HUDEP-2 (cell line): Measurements from ENCODE around the gene SEMA3A.
"Not testable (repeated sequence)": the region's sequence is repeated elsewhere in the genome, so short reads cannot be mapped to it uniquely, and the experiment has no call there.

Experiments used
- DNase-seq, 76 experiments: peaks; one replicate each; lab custom pipeline; 2025; ENCODE audit not compliant: unreplicated experiment in 76 of 76; lab: John Stamatoyannopoulos, UW

Gene SEMA3A

GRCh38 chr7:84157171-84157570 lies 37.4 kb downstream of the SEMA3A start:
- DNase-seq = no peak

GRCh38 chr7:84154991-84155781 lies 39.4 kb downstream of the SEMA3A start:
- no peak for DNase-seq

- no peak for DNase-seq
Observed at GRCh38 chr7:84152995-84153394, 41.6 kb downstream of the SEMA3A start.

- not testable (repeated sequence) for DNase-seq
Observed at GRCh38 chr7:84150370-84150769, 44.2 kb downstream of the SEMA3A start.

- no peak for DNase-seq
Observed at GRCh38 chr7:84149573-84149972, 45.0 kb downstream of the SEMA3A start.

DNA sequence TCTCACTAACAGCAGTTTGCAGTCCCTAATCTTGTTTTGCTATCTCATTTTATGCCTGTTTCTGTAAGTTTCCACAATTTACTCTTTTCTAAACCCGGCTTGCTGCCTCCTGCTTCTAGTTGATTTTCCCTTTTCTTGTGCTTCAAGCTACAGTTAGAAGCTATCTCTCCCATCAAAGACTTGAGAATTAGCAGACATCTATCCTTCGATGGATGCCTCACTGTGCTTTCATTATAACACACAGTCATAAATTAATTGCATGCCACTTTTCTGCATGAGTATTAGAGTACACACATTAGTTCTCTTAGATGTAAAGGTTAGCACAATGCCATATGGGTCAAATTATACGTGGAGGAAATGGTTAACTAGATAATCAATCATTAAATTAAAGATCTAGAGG lies 48.7 kb downstream of the SEMA3A start:
- DNase-seq = no peak

DNA sequence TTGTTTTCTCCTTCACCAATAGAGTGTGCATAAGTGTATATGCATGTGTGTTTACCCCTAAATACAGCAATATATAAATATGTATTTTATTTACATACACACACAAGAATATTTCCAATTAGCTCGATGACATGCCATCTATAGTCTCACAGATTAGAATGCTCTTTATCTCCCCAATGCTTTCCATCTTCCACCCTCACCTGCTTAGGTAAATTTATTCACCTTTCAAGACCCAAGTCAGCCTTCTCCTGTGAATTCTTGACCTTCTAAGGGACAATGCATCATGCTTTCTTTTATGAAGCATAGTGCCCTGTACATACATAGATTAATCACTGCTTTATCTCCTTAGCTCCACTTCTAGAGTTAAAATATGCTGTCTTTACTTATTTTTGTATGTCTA lies 49.7 kb downstream of the SEMA3A start:
- no peak for DNase-seq

GRCh38 chr7:84144480-84144879 lies 50.1 kb downstream of the SEMA3A start:
- DNase-seq = no peak

- no peak for DNase-seq
Observed at GRCh38 chr7:84142726-84143125, 51.9 kb downstream of the SEMA3A start.

DNA sequence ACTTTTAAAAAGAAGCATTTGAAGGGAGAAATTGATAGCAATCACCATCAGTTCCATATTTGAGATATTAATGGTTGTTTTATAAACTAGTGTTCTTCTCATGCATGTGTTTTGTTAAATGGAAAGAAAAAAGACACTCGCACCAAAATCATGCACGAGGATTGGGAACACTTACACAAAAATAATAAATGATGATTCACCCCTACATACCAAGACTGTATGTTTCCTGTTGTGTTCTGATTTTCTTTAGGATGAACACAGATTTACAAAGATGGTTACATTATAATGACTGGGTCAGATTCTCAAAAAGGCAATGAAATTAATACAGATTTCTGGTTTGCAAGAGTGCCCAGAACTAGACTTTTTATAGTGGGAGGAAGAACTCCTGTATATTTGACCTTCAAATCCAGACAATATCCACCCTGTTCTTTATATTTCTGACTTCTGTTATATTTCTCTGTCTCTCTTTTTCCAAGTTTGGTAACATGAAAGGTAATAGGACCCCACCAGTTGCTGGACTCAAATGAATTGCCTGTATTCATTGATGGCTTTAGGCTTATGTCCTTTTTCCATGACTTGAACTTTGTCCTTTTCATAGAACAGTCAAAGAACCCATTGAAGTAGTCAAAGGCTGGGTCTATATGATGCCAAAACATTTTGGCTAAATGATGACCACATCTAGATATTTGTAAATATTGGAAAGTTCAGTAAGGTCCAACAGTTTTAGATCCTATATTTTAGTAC lies 54.4 kb downstream of the SEMA3A start:
- no peak for DNase-seq

DNA sequence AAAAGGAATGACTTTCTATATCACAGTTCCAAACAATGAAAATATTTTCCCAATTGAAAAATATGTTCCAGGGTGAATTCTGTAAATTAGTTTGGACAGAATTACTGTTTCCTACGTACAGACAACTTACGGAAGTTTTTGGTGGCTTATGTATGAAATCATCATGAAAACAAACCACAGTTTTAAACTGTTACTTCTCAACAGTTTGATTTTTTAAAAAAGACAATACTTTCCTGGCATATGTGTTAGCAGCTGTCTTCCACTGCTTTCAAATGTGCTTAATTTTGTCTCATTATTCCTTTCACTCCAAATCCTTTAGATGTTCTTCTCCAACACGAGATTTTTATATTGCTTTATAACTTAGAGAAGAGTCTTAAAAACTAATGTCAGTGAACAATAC lies 56.2 kb downstream of the SEMA3A start:
- DNase-seq = no peak

- DNase-seq = no peak
Observed at GRCh38 chr7:84137812-84138211, 56.8 kb downstream of the SEMA3A start.

- no peak for DNase-seq
Observed at GRCh38 chr7:84136809-84137208, 57.8 kb downstream of the SEMA3A start.

GRCh38 chr7:84136336-84136735 lies 58.3 kb downstream of the SEMA3A start:
- no peak for DNase-seq

DNA sequence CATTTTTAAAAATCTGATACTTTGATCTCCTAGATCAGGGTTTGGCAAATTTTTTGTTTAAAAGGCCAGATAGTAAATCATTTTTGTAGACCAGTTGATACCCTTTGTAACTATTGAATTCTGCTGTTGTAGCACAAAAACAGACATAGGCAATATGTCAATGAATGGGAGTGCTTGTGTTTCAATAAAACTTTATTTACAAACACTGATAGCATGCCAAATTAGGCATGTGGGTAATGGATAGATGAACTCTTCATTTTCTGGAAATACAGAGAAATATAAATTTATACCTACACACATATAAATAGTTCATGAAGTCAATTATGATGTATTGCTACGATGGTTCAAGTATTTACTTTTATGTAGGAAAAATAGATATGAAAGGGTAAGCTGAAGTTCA lies 60.4 kb downstream of the SEMA3A start:
- DNase-seq = no peak

DNA sequence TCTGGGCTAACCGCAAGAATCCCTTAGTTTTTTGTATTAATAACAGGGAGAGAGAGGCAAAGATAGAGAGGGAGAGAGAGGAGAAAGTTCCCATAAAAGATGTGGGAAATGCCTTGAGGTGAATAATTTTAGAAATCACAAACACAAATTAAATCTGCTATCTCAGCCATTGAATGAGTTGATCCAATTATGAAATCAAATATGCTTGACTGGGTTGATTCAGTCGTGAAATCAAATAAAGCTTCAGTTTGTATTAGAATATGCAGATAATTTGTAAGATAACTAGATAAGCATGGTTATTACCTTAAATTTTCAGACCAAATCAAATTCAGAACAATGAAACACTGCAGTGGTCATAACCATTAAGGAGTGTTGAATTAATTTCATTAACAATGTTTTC lies 68.9 kb downstream of the SEMA3A start:
- no peak for DNase-seq

DNA sequence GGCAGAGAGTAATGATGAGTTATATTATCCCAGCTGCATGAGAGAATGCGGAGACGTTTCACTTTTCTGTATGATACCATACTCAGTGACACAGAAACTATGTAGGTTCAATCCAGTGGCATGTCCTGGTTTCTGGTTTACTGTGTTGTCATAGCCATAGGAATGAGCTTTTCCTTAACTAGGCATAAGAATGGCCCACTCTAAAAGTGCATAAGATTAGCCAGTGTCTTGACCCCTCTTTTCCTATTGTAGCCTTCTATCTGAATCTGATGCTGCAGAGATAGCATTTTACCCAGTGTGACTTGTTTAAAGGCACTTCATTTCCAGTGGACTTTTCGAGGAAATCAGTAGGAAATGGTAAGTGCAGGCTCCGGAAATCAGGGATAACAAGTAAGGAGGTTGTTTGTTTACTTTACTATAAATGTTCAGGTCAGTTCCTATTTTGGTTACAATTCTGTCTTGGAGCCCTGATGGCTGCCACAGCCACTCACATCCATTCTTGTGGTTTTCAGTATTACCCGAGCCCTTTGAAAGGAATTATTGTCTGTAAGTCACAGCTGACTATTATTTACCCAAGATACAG lies 70.5 kb downstream of the SEMA3A start:
- no peak for DNase-seq

DNA sequence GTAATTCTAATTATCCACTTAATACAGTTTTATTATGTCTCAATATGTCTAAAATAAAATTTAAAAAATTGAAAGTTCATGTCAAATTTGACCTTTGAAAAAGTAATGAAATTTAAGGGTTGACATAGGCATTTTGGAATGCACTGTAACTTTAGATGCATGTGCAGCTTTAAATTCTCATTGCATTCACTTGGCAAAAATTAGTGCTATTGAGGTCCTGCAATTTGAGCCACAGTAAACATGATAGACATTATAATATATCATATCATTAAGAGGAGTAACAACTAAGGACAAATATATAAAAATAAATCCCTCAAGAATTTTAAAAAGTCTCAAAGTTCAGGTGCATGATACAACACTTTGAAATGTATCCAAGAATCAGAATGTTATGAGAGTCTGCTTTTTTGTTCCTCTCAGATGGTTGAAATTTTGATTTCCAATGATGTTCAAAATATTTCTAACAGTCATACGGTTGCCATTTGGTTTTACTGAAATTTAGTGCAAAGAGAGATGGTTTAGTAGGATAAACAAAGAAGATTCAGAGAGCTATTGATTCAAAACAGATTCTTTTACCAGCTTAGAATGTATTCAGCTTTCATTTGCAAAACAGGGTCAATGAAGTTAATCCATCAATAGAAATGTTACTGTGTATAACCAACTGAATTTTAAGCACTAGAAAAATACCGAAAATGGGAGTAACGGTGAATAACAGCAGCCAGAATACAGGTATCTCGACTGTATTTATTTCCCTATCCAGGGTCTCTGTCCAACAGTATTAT lies 71.8 kb downstream of the SEMA3A start:
- DNase-seq = no peak

DNA sequence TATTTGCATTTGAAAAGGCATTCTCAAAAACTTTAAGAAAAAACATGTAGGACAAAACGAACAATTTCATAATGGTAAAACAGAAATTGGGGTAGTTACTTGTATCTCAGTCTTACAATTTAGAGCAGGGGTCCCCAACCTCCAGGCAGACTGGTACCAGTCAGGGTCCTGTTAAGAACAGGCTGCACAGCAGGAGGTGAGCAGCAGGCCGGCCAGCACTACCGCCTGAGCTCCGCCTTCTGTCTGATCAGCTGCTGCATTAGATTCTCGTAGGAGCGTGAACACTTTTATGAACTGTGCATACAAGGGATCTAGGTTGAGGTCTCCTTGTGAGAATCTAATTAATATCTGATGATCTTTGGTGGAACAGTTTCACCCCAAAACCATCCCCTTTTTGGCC lies 77.3 kb downstream of the SEMA3A start:
- no peak for DNase-seq

DNA sequence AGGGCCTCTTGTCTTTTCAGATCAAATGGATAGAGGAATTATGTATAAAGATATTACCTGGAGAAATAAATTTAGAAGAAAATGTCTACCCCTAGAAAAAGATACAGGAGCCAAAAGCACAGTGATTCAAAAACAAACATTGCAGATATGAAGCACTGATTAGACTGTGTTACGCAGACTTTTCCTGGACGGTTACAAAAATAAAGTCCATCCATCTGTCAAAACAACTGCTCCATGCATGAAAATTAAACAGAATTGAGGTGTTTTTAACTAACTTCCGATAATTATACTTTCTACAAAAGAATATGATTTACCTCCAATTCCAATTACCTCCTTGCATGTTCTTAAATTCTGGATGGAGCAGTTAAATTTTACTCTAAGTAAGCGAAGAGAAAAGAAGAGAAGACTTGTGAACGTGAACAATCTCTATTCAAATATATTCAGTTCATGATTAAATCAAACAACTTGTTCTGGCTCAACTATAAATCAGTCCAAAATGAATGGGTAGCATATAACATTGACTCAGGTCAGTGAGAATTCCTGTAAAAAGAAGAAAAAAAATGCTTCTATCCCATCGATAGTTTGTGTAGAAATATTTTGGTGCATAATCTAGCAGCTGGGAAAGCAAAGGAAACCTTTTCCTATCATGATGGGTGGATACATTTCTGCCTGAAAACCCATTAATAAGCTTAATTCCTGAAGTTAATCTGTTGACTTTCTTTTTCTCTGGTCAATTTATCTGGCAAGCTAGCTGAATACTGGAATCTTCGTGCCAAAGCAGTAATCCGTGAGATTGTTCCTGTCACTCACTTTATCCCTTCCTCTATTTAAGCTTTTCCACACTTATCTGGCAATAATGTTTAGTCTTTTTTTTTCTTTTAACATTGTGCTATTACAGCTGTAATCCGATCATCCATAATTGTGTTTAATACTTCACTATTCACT lies 80.4 kb downstream of the SEMA3A start:
- DNase-seq = no peak
